Skeletal muscle tissue (tissue), 4 donors: ENCODE measurements around the gene STK25. TPM values are rescaled to one million over a fixed set of nuclear protein-coding genes. Genes with fewer than 3 reads are reported as not detected.

ENCODE experiments used
- H3K27ac ChIP-seq: one replicate; pipeline ENCODE4 v1.7.0; 2013; ENCODE audit warnings: mild to moderate bottlenecking, low read depth, low read length, inconsistent platforms
- H3K27me3 ChIP-seq, 3 donors: one replicate each; pipeline ENCODE4 v1.7.0; 2013; ENCODE audit warnings: low read length in 3 of 3; ENCODE audit not compliant: control insufficient read depth in 3 of 3, insufficient read depth in 3 of 3
- H3K36me3 ChIP-seq, 3 donors: one replicate each; pipeline ENCODE4 v1.7.0; 2013; ENCODE audit warnings: low read length in 3 of 3; ENCODE audit not compliant: control insufficient read depth in 3 of 3, insufficient read depth in 3 of 3
- H3K4me1 ChIP-seq, 3 donors: one replicate each; pipeline ENCODE4 v1.7.0; 2013; ENCODE audit warnings: low read length in 3 of 3, mild to moderate bottlenecking in 3 of 3; ENCODE audit not compliant: control insufficient read depth in 3 of 3, insufficient read depth in 3 of 3
- H3K4me3 ChIP-seq, 3 donors: one replicate each; pipeline ENCODE4 v1.7.0; 2013; ENCODE audit warnings: low read length in 3 of 3
- H3K9ac ChIP-seq, 3 donors: one replicate each; pipeline ENCODE4 v1.7.0; 2013; ENCODE audit warnings: low read length in 3 of 3, mild to moderate bottlenecking in 3 of 3, moderate library complexity in 2 of 3, low read depth in 1 of 3
- H3K9me3 ChIP-seq, 3 donors: one replicate each; pipeline ENCODE4 v1.7.0; 2013; ENCODE audit warnings: low read length in 3 of 3; ENCODE audit not compliant: control insufficient read depth in 3 of 3
- total RNA-seq: library from RNA; depleted of rRNA; stranded (reverse); fragments of >200 nt; gene quantifications from one replicate; pipeline ENCODE4 v1.2.3, GENCODE V29; 2014
- donor health status: Osteomylitis.

The STK25 gene
- total RNA-seq, 1 donor from 2014 or later, result 178 TPM

DNA sequence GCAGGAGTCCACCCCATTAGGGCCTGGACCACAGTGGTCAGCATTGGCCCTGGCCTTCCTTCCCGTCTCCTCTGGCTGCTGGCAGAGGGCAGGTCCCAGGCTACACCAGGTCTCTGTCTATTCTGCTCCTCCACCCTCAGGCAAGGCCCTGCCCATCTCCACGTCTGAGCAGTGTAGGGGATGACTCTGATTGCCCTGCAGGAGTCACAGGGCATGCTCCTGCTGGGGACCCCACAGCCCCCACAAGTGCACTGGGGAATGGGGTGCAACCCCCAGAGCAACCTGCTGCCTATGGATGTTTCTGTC is 40.0 kb downstream of the STK25 start:
- Histone ChIP-seq H3K9ac (no peak overlapping the region), H3K4me3 (no peak overlapping the region), H3K4me1 (no peaks in the 10 kb centered on the region), H3K27me3 (no peaks in the 10 kb centered on the region), H3K36me3 (peaks cover 7 to 17% (median 11%) of the 10 kb centered on the region in 3 donors), H3K9me3 (no peaks in the 10 kb centered on the region), H3K27ac (no peak overlapping the region)

DNA sequence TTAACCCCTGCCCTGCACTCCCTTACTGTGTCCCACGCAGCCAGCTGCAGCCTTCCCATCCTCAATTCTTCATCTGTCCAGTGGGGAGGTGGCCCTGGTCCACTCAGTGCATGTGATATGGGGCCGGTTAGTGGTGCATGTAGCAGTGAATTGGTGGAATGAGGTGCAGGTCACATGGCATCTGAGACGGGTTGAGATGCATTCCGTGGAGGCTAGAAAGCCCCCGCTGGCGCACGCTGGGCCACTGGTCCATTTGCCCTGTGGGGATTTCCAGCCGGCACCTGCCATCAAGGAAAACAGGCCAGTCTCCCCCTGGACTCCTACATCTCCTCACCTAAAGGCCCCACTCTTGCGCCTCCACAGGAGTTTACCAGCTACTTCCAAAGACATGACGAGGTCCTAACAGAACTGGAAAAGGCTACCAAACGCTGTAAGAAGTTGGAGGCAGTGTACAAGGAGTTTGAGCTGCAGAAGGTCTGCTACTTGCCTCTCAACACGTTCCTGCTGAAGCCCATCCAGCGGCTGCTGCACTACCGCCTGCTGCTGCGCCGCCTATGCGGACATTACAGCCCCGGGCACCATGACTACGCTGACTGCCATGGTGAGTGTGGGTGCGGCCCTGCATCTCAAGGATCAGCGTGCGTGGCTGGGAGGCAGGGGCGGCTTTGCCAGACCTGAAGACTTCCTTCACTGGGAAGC is 40.5 kb downstream of the STK25 start:
- Histone ChIP-seq H3K36me3 (peaks cover 11 to 21% (median 11%) of the 10 kb centered on the region in 3 donors), H3K27ac (no peak overlapping the region), H3K9me3 (no peaks in the 10 kb centered on the region), H3K9ac (no peak overlapping the region), H3K4me1 (no peaks in the 10 kb centered on the region), H3K4me3 (no peak overlapping the region), H3K27me3 (no peaks in the 10 kb centered on the region)

DNA sequence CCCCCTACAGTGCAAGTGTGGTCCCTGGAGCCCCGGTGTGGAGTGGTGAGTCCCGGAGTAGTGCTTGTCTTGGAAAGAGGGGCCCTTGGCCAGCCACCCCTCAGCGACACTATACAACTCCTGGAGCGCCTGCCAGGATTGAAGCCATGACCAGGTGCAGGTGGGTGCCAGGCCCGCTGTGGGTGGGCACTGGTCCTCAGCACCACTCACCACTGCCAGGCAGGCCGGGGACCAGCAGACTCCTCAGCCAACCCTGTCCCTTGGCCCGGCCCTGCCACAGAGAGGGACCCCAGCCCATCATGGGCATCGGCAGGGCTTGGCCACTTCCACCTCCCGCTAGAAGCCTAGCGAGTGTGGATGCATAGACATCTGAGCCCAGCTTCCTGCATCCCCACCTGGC is 42.2 kb downstream of the STK25 start:
- Histone ChIP-seq H3K27ac (no peak overlapping the region), H3K4me3 (no peak overlapping the region), H3K9ac (no peak overlapping the region), H3K27me3 (no peaks in the 10 kb centered on the region), H3K4me1 (no peaks in the 10 kb centered on the region), H3K36me3 (peaks cover 11 to 22% (median 11%) of the 10 kb centered on the region in 3 donors), H3K9me3 (no peaks in the 10 kb centered on the region)

DNA sequence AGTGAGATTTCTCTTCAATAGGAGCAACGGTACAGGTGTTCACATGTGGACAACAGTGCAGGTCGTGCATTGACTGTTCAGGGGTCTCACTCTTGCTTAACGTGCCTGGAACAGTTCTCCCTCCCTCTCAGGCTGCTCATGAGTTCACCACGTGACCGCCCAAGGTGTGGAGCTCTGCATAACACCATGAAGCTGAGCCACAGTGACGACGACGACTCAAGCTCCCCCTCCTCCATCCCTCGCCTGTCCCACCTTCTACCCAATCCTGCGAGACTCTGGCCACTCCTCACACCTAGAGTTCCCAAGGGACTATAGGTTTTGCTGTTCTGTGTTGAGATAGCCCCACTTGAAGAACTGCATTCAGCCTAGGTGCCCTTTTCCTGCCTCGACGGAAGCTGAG is 42.8 kb downstream of the STK25 start:
- Histone ChIP-seq H3K27me3 (no peaks in the 10 kb centered on the region), H3K4me1 (no peaks in the 10 kb centered on the region), H3K9me3 (no peaks in the 10 kb centered on the region), H3K36me3 (peaks cover 11 to 22% (median 13%) of the 10 kb centered on the region in 3 donors), H3K4me3 (no peak overlapping the region), H3K27ac (no peak overlapping the region), H3K9ac (no peak overlapping the region)

DNA sequence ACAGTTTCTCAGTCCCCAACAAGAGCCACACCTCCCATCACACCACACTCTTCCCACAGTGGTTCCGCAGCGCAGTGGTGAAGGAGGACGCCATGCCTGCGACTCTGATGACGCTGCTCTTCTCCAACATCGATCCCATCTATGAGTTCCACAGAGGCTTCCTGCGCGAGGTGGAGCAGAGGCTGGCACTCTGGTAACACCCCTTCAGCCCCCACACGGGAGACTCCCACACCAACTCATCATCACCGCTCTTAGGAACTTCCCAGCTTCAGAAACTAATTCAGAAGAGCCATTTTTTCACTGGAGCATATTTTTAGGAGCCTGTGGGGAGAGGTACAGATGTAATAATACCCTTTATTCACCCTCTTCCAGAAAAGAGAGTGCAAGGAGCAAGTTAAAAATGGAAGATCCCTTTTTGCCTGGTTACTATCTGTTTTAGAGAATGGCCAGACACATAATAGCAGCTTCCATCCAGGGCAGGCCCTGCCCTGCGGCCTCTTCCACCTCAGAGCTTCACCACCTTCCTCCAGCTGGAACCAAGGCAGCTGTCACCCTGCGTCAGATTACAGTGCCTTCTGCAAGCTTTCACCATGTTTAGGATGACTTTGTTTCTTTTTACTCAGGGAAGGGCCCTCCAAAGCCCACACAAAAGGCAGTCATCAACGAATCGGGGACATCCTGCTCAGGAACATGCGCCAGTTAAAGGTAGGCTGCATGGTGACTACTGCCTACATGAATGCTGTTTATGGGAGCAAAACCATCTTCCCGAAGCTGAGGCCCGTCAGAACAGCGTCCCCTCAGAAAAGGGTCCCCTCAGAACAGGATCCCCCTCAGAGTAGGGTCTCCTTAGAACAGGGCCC is 44.9 kb downstream of the STK25 start:
- Histone ChIP-seq H3K27ac (no peak overlapping the region), H3K4me3 (no peak overlapping the region), H3K36me3 (peaks cover 11 to 15% (median 12%) of the 10 kb centered on the region in 3 donors), H3K9me3 (no peaks in the 10 kb centered on the region), H3K4me1 (no peaks in the 10 kb centered on the region), H3K9ac (no peak overlapping the region), H3K27me3 (no peaks in the 10 kb centered on the region)

DNA sequence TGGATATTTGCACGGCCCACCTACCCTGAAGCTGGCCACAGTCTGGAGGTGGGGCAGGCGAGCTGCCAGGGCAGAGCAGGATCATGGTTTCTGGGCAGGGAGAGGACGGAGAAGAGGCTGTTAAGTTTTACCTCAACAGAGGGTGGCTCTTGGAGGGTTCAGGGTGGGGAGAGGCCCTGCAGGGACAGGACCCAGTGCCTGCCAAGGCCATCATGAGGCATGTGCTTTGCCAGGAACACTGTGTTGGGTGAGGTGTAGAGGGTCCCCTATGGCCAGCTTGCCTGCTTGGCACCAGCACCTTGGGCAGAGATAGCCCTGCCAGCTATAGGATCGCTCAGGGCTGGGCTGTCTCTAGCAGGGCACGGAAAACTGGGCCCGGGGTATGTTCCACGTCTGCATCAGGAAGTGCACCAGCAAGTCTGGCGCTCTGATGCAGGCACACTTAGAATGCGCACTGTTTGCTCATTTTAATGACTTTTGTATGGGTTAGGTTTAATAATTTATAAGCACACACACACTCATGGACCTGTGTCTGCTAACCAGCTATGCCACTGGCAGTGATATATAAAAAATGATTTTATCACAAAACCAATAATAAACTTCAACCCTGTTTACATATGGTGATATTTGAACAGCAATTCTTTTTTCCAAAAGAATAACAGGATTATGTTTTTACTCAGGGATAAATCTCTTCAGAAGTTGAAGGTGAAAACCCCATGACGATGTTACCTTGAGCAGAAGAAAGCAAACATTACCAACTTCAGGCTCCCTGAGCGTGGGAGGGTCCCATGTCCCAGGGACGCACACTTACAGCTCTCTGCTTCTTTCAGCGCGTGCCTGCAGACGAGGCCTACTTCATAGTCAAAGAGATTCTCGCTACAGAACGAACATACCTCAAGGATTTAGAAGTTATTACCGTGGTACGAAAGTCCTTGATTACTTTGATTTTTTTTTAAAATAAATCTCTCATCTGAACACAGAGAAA is 46.4 kb downstream of the STK25 start:
- no peaks in the 10 kb centered on the region for H3K9me3 ChIP-seq
- H3K36me3 ChIP-seq, result peaks cover 4 to 14% (median 9%) of the 10 kb centered on the region in 3 donors
- H3K27ac ChIP-seq, result no peak overlapping the region
- no peaks in the 10 kb centered on the region for H3K27me3 ChIP-seq
- H3K9ac ChIP-seq, result no peak overlapping the region
- H3K4me1 ChIP-seq, result no peaks in the 10 kb centered on the region
- H3K4me3 ChIP-seq, result no peak overlapping the region

DNA sequence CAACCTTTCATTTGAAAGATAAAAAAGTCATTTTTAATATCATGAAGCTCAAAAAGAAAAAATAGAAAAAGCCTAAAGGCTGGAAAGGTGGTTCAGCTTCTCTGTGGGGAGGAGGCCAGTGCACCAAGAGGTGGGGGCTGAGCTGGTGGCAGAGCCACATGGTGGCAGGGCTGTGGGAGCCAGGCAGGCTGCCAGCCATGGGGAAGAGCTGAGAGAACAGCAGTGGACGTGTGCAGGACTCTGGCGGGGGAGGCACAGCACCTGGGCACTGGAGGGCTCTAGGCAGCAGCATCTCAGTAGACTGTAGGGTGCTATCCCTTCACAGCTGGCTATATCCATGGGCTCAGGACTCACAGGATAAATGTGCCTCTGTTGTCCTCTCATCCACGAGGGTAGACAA is 47.8 kb downstream of the STK25 start:
- Histone ChIP-seq H3K36me3 (peaks cover 4 to 13% (median 9%) of the 10 kb centered on the region in 3 donors), H3K9ac (no peak overlapping the region), H3K27ac (no peak overlapping the region), H3K9me3 (no peaks in the 10 kb centered on the region), H3K4me1 (no peaks in the 10 kb centered on the region), H3K4me3 (no peak overlapping the region), H3K27me3 (no peaks in the 10 kb centered on the region)

DNA sequence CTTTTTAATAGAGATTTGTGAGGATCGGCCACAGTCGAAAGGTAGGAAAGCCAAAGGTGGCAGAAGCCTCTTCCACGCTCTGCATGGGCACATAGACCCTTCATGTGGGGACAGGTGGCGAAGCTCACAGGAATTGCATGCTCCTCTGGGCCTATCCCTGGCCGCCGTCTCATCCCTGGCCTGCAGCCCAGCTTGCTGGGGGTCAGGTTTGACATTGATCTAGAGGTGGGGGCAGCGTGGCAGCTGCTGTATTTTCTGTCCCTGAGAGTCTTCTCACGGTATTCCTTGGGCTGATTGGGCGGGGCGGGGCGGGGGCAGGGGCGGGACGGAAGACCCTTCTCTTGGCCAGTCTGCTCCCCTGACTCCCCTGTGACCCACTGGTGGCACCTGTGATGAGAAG is 48.9 kb downstream of the STK25 start:
- peaks cover 4 to 10% (median 5%) of the 10 kb centered on the region in 3 donors for H3K36me3 ChIP-seq
- no peak overlapping the region for H3K27ac ChIP-seq
- no peak overlapping the region for H3K4me3 ChIP-seq
- H3K9me3 ChIP-seq, result no peaks in the 10 kb centered on the region
- H3K9ac ChIP-seq, result no peak overlapping the region
- no peaks in the 10 kb centered on the region for H3K27me3 ChIP-seq
- H3K4me1 ChIP-seq, result no peaks in the 10 kb centered on the region

DNA sequence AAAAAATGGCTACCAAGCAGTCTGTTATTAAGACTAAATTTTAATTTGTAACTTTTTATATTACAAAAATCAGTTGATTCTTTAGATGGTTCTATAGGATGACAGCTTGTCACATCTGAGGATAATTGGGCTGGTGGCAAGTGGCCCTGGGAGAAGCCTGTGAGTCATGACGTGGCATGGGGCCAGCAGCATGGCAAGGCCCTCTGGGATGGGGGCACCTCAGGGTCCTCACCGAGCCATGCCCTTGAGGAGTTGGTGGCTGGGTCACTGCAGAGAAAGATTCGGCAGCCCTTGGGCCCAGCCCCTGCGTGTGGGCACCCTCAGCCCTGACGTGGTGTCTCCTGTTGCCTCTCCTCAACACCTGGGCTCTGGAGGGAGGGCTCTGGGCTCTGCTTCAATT is 49.7 kb downstream of the STK25 start:
- Histone ChIP-seq H3K27ac (no peak overlapping the region), H3K27me3 (no peaks in the 10 kb centered on the region)

More for the DNA sequence above, 49.7 kb downstream of the STK25 start:
- Histone ChIP-seq H3K9ac (no peak overlapping the region), H3K4me3 (no peak overlapping the region), H3K4me1 (no peaks in the 10 kb centered on the region), H3K36me3 (peaks cover 2 to 8% (median 5%) of the 10 kb centered on the region in 3 donors), H3K9me3 (no peaks in the 10 kb centered on the region)
